SK-N-DZ (cell line): ENCODE measurements around the gene TNNT1.

Experiments used
- DNase-seq: peaks from one replicate; pipeline ENCODE4 v3.0.0-alpha.2; 2015; ENCODE audit warnings: low spot score

TNNT1 gene

GRCh38 chr19:55141696-55142095, 7.3 kb downstream of the TNNT1 start:
- no peak for DNase-seq

DNA sequence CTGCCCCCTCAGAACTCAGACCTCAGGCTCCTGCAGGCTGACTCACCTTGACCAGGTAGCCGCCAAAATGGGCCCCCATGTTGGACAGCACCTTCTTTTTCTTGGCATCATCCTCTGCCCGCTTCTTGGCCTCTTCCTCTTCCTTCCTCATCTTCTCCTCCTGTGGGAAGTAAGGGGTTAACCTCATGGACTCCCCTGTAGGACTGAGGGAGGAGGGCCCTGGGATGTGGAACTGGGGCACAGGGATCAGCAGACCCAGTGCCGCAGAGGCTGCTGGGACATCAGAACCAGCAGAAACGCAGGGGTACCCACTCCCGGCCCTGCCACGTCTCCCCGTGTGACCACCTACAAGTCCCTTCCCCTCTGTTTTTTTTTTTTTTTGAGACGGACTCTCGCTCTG, 11.1 kb downstream of the TNNT1 start:
- no peak for DNase-seq

DNA sequence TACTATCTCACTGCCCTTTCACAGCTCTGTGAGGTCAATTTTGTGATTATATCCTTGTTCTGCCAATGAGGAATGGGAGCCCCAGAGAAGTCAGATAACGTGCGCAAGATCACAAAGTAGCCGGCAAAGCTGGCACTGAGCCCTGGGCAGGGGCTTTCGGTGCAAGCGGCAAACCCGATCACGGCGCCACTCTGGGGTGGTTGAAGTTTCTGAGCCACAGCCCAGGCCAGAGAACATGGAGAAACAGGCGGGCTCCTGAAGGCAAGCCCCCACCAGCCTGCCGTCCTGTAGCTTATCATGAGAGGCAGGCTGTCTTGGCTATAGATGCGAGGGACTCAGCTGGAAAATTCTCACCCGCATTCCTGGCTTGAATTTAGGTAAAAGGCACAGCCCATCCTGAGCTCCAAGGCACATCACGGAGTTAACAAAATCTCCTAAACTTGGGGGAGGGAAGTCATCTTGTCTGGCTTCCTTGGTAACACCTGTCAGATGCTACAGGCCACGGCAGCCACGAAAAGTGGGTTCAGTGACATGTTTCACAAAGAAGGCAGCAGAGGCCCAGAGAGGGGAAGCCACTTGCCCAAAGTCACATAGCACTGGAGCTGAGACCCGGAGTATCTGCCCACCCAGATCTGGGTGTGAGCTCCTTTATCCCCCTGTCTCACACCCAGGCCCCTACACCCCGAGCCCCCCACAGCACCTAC, 12.5 kb downstream of the TNNT1 start:
- no peak for DNase-seq

- DNase-seq, result no peak
Measured at GRCh38 chr19:55134736-55135135, 14.3 kb downstream of the TNNT1 start.

GRCh38 chr19:55133639-55134444, 15.2 kb downstream of the TNNT1 start:
- DNase-seq, result no peak

GRCh38 chr19:55132453-55133129, 16.4 kb downstream of the TNNT1 start:
- DNase-seq, result no peak

DNA sequence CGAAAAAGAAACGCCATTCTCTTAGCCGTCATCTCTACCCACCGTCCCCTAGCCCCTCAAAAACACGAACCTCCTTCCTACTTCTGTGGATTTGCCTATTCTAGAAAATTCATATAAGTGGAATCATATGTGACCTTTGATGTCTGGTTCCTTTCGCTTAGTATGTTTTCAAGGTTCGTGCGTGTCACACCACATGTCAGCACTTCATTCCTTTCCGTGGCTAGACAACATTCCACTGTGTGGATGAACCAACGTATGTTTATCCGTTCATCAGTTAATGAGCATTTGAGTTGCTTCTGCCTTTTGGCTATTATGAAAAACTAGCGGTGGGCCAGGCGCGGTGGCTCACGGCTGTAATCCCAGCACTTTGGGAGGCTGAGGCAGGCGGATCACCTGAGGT, 17.6 kb downstream of the TNNT1 start:
- no peak for DNase-seq

DNA sequence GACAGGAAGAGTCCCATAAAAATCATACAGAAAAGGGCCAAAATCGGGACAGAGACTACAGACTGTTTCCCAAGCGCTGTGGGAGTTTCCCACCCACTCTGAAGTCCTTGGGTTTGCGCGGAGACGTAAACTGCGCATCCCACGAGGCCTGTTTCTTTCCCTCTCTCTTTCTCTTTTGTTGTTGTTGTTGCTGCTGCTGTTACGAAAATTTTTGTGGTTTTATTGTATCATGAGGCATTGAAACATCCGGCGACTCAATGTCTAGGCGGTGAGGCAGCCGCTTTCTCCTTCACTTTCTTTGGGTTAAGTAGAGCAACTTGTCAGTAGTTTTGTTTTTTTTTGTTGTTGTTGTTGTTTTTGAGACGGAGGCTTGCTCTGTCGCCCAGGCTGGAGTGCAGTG, 30.0 kb downstream of the TNNT1 start:
- no peak for DNase-seq

- DNase-seq, result peak; percentile 56
Measured at GRCh38 chr19:55118401-55118991, 30.5 kb downstream of the TNNT1 start.

- DNase-seq, result peak; percentile 93
Measured at GRCh38 chr19:55117663-55118391, 31.2 kb downstream of the TNNT1 start.

DNA sequence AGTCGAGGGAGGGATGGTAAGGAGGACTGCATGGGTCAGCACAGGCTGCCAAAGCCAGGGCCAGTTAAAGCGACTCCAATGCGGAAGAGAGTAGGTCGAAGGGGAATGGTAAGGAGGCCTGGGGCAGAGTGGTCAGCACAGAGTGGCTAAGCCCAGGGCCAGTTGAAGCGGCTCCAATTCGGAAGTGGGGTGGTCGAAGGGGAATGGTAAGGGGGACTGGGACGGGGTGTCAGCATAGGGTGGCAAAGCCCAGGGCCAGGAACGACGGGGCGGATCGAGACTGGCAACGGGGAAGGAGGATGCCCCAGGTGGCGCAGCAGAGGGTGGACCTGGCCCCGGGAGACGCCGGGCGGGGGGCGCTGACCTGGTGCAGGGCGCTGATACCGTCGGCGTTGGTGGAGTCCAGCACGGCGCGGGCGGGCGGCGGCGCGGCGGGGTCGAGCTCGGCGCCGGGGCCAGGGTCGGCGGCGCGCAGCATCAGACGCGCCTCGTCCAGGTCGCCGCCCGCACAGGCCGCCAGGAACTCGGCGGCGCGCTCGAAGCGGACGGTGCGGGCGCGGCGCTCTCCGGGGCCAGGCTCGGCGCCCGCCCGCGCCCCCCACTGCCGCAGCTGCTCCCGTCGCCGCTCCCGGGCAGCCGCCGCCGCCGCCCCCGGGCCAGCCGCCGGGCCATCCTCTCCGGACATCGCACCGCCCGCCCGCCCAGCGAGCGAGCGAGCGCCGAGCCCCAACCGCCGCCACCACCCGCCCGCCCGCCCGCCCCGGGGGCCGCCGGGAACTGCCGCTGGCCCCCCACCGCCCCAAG, 31.9 kb downstream of the TNNT1 start, which contains the start of gene PPP1R12C:
TSS of gene PPP1R12C (minus strand) at position 779 of the 804 bp plus-strand sequence. CDS start at position 685, 94 bp downstream.
- DNase-seq, result no peak

DNA sequence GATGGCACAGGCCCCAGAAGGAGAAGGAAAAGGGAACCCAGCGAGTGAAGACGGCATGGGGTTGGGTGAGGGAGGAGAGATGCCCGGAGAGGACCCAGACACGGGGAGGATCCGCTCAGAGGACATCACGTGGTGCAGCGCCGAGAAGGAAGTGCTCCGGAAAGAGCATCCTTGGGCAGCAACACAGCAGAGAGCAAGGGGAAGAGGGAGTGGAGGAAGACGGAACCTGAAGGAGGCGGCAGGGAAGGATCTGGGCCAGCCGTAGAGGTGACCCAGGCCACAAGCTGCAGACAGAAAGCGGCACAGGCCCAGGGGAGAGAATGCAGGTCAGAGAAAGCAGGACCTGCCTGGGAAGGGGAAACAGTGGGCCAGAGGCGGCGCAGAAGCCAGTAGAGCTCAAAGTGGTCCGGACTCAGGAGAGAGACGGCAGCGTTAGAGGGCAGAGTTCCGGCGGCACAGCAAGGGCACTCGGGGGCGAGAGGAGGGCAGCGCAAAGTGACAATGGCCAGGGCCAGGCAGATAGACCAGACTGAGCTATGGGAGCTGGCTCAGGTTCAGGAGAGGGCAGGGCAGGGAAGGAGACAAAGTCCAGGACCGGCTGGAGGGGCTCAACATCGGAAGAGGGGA, 32.7 kb downstream of the TNNT1 start:
- DNase-seq, result peak; percentile 34

DNA sequence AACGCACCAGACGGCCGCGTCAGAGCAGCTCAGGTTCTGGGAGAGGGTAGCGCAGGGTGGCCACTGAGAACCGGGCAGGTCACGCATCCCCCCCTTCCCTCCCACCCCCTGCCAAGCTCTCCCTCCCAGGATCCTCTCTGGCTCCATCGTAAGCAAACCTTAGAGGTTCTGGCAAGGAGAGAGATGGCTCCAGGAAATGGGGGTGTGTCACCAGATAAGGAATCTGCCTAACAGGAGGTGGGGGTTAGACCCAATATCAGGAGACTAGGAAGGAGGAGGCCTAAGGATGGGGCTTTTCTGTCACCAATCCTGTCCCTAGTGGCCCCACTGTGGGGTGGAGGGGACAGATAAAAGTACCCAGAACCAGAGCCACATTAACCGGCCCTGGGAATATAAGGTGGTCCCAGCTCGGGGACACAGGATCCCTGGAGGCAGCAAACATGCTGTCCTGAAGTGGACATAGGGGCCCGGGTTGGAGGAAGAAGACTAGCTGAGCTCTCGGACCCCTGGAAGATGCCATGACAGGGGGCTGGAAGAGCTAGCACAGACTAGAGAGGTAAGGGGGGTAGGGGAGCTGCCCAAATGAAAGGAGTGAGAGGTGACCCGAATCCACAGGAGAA, 33.5 kb downstream of the TNNT1 start:
- DNase-seq, result no peak

DNA sequence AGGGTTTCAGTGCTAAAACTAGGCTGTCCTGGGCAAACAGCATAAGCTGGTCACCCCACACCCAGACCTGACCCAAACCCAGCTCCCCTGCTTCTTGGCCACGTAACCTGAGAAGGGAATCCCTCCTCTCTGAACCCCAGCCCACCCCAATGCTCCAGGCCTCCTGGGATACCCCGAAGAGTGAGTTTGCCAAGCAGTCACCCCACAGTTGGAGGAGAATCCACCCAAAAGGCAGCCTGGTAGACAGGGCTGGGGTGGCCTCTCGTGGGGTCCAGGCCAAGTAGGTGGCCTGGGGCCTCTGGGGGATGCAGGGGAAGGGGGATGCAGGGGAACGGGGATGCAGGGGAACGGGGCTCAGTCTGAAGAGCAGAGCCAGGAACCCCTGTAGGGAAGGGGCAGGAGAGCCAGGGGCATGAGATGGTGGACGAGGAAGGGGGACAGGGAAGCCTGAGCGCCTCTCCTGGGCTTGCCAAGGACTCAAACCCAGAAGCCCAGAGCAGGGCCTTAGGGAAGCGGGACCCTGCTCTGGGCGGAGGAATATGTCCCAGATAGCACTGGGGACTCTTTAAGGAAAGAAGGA, 34.4 kb downstream of the TNNT1 start:
- no peak for DNase-seq

- no peak for DNase-seq
Measured at GRCh38 chr19:55113570-55114039, 35.4 kb downstream of the TNNT1 start.

DNA sequence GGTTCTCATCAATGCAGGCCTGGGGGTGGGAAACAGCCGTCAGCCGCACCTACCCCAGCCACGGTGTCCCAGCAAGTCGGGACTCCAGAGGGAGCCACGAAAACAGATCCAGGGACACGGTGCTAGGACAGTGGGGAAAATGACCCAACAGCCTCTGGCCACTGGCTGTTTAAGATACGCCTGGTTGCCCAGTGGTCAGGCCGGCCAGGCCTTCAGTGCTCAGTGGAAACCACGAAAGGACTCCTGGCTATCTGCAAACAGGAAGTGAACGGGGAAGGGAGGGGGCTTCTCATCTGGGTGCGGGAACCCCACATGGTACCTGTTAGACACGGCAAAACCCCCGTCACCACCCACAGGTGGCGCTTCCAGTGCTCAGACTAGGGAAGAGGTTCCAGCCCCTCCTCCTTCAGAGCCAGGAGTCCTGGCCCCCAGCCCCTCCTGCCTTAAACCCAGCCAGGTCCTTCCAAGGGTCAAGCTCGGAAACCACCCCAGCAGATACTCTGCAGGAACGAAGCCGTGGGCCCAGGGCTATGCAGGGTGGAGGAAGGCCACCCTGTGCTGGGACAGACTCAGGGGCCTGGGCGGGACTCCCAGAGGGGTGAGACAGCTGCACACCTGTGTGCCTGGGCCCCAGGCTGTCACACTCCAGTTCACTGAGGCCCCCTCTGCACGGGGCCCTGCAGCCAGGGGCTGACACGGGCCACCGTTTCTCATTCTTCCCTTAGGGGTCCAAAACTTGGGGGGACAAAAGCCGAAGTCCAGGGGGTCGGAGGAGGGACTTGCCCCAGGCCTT, 36.0 kb downstream of the TNNT1 start:
- no peak for DNase-seq

DNA sequence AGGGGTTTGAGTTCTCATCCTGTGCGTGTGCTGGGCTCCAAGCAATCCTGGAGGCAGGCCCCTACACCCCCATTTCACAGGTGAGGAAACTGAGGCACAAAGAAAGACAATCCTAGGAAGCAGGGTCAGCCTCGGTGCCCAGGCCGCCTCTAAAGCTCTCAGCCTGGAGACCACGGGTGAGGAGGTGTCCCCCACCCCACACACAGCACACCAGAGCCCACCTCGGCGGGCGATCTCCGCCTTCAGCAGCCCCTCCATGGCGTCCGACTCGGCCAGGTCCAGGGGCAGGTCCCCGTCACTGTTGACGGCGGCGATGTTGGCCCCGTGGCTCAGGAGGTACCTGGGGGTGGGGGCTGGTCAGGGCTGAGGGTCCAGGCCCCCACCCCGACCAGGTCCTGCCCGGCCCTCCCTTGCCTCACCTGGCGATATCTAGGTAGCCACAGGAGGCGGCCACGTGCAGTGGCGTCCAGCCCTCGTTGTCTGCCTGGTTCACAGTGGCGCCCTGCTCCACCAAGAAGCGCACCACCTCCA, 36.7 kb downstream of the TNNT1 start:
- DNase-seq, result no peak
